ENCODE results near the gene FASLG. TPM values are rescaled to one million over a fixed set of nuclear protein-coding genes. Genes with fewer than 3 reads are reported as not detected.

The FASLG gene
- total RNA-seq, 1 donor from 2014 or later: under 0.01 TPM

DNA sequence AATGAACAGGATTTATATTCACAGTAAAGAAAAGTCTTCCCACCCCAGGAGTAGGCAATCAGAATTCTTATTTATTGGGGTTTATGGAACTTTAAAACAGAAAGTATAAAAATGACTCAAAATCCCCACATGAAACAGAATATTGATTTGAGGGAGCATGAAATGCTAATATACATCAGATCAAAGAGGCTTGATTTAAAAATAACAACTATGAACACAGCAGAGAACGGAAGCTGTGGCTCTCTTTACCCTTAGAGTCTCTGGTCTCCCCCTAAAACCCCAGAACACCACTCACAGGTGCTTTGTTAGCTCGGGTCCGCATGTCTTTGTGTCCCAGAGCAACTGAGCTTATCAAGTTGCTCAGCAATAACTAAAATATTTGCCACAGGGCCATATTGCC lies 31.2 kb upstream of the FASLG start:
- no peaks in the 10 kb centered on the region for H3K36me3 ChIP-seq (ENCODE audit: control insufficient read depth in 3 of 3, insufficient read depth in 3 of 3, low read length in 3 of 3)
- no peak overlapping the region for H3K9ac ChIP-seq (ENCODE audit: low read depth in 1 of 3, low read length in 3 of 3)
- no peaks in the 10 kb centered on the region for H3K4me1 ChIP-seq (ENCODE audit: control insufficient read depth in 3 of 3, insufficient read depth in 3 of 3, low read length in 3 of 3)
- H3K27me3 ChIP-seq (ENCODE audit: control insufficient read depth in 3 of 3, insufficient read depth in 3 of 3, low read length in 3 of 3): no peaks in the 10 kb centered on the region
- no peak overlapping the region for H3K27ac ChIP-seq (ENCODE audit: low read depth, low read length)
- peaks cover 0 to 3% (median 2%) of the 10 kb centered on the region in 3 donors for H3K9me3 ChIP-seq (ENCODE audit: control insufficient read depth in 3 of 3, low read length in 3 of 3)
- H3K4me3 ChIP-seq (ENCODE audit: low read length in 3 of 3): no peak overlapping the region

GRCh38 chr1:172628401-172628800 lies 30.5 kb upstream of the FASLG start:
- H3K9ac ChIP-seq (ENCODE audit: low read depth in 1 of 3, low read length in 3 of 3): no peak overlapping the region
- no peaks in the 10 kb centered on the region for H3K36me3 ChIP-seq (ENCODE audit: control insufficient read depth in 3 of 3, insufficient read depth in 3 of 3, low read length in 3 of 3)
- no peak overlapping the region for H3K4me3 ChIP-seq (ENCODE audit: low read length in 3 of 3)
- peaks cover 0 to 3% (median 2%) of the 10 kb centered on the region in 3 donors for H3K9me3 ChIP-seq (ENCODE audit: control insufficient read depth in 3 of 3, low read length in 3 of 3)
- no peak overlapping the region for H3K27ac ChIP-seq (ENCODE audit: low read depth, low read length)
- H3K4me1 ChIP-seq (ENCODE audit: control insufficient read depth in 3 of 3, insufficient read depth in 3 of 3, low read length in 3 of 3): no peaks in the 10 kb centered on the region
- H3K27me3 ChIP-seq (ENCODE audit: control insufficient read depth in 3 of 3, insufficient read depth in 3 of 3, low read length in 3 of 3): no peaks in the 10 kb centered on the region

- H3K36me3 ChIP-seq (ENCODE audit: control insufficient read depth in 3 of 3, insufficient read depth in 3 of 3, low read length in 3 of 3): no peaks in the 10 kb centered on the region
- no peak overlapping the region for H3K27ac ChIP-seq (ENCODE audit: low read depth, low read length)
- H3K4me3 ChIP-seq (ENCODE audit: low read length in 3 of 3): no peak overlapping the region
- H3K9me3 ChIP-seq (ENCODE audit: control insufficient read depth in 3 of 3, low read length in 3 of 3): peaks cover 0 to 3% (median 2%) of the 10 kb centered on the region in 3 donors
- no peak overlapping the region for H3K9ac ChIP-seq (ENCODE audit: low read depth in 1 of 3, low read length in 3 of 3)
- H3K27me3 ChIP-seq (ENCODE audit: control insufficient read depth in 3 of 3, insufficient read depth in 3 of 3, low read length in 3 of 3): no peaks in the 10 kb centered on the region
- H3K4me1 ChIP-seq (ENCODE audit: control insufficient read depth in 3 of 3, insufficient read depth in 3 of 3, low read length in 3 of 3): no peaks in the 10 kb centered on the region
These were observed 29.7 kb upstream of the FASLG start for GRCh38 chr1:172629170-172629569.

- peaks cover 0 to 3% (median 2%) of the 10 kb centered on the region in 3 donors for H3K9me3 ChIP-seq (ENCODE audit: control insufficient read depth in 3 of 3, low read length in 3 of 3)
- no peak overlapping the region for H3K4me3 ChIP-seq (ENCODE audit: low read length in 3 of 3)
- no peaks in the 10 kb centered on the region for H3K36me3 ChIP-seq (ENCODE audit: control insufficient read depth in 3 of 3, insufficient read depth in 3 of 3, low read length in 3 of 3)
- H3K4me1 ChIP-seq (ENCODE audit: control insufficient read depth in 3 of 3, insufficient read depth in 3 of 3, low read length in 3 of 3): no peaks in the 10 kb centered on the region
- no peaks in the 10 kb centered on the region for H3K27me3 ChIP-seq (ENCODE audit: control insufficient read depth in 3 of 3, insufficient read depth in 3 of 3, low read length in 3 of 3)
- H3K9ac ChIP-seq (ENCODE audit: low read depth in 1 of 3, low read length in 3 of 3): no peak overlapping the region
- H3K27ac ChIP-seq (ENCODE audit: low read depth, low read length): no peak overlapping the region
These were observed 29.3 kb upstream of the FASLG start for GRCh38 chr1:172629638-172630037.

DNA sequence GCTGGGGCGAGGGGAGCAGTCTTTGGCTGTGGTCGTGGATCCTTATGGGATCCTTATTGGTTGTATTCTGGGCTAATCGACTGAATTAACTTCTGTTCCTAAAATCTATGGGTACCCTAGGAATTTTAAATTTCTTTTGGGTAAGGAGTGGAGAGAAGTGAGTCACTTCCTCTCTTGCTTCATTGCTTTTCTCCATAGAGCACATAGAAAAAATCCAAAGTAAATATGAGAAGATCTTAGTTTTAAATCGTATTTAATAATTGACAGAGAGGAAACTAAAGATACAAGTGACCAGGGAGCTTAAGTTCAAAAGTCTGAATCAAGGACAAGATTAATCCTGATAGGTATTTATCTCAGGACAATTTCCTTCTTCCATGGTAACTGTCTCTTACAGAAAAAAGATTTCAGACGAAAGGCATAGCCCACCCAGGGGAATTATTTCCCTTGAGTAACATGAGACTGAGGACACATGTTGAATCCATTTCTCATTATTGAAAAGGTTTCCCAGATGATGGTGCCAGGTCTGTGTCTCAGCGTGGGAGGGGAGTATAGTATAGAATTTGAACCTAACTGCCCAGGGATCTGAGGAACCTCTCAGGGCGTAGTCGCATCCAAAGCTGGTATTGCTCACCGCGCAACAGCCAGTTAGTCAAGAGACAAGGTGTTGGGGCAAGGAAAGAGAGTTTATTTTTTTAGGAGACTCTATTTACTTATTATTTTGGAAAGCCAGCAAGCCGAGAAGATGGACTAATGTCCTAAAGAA lies 28.7 kb upstream of the FASLG start:
- Histone ChIP-seq H3K9ac (ENCODE audit: low read depth in 1 of 3, low read length in 3 of 3) (no peak overlapping the region), H3K27ac (ENCODE audit: low read depth, low read length) (no peak overlapping the region), H3K27me3 (ENCODE audit: control insufficient read depth in 3 of 3, insufficient read depth in 3 of 3, low read length in 3 of 3) (no peaks in the 10 kb centered on the region), H3K9me3 (ENCODE audit: control insufficient read depth in 3 of 3, low read length in 3 of 3) (peaks cover 0 to 3% (median 2%) of the 10 kb centered on the region in 3 donors), H3K4me1 (ENCODE audit: control insufficient read depth in 3 of 3, insufficient read depth in 3 of 3, low read length in 3 of 3) (no peaks in the 10 kb centered on the region), H3K4me3 (ENCODE audit: low read length in 3 of 3) (no peak overlapping the region), H3K36me3 (ENCODE audit: control insufficient read depth in 3 of 3, insufficient read depth in 3 of 3, low read length in 3 of 3) (no peaks in the 10 kb centered on the region)

GRCh38 chr1:172630868-172631267 lies 28.0 kb upstream of the FASLG start:
- Histone ChIP-seq H3K4me1 (ENCODE audit: control insufficient read depth in 3 of 3, insufficient read depth in 3 of 3, low read length in 3 of 3) (no peaks in the 10 kb centered on the region), H3K27ac (ENCODE audit: low read depth, low read length) (no peak overlapping the region), H3K9me3 (ENCODE audit: control insufficient read depth in 3 of 3, low read length in 3 of 3) (peaks cover 0 to 3% (median 2%) of the 10 kb centered on the region in 3 donors), H3K36me3 (ENCODE audit: control insufficient read depth in 3 of 3, insufficient read depth in 3 of 3, low read length in 3 of 3) (no peaks in the 10 kb centered on the region), H3K4me3 (ENCODE audit: low read length in 3 of 3) (no peak overlapping the region), H3K9ac (ENCODE audit: low read depth in 1 of 3, low read length in 3 of 3) (no peak overlapping the region), H3K27me3 (ENCODE audit: control insufficient read depth in 3 of 3, insufficient read depth in 3 of 3, low read length in 3 of 3) (no peaks in the 10 kb centered on the region)

GRCh38 chr1:172637522-172637921 lies 21.4 kb upstream of the FASLG start:
- Histone ChIP-seq H3K4me3 (ENCODE audit: low read length in 3 of 3) (no peak overlapping the region), H3K27me3 (ENCODE audit: control insufficient read depth in 3 of 3, insufficient read depth in 3 of 3, low read length in 3 of 3) (peaks cover 0 to 2% (median 0%) of the 10 kb centered on the region in 3 donors), H3K27ac (ENCODE audit: low read depth, low read length) (no peak overlapping the region), H3K9ac (ENCODE audit: low read depth in 1 of 3, low read length in 3 of 3) (no peak overlapping the region), H3K4me1 (ENCODE audit: control insufficient read depth in 3 of 3, insufficient read depth in 3 of 3, low read length in 3 of 3) (no peaks in the 10 kb centered on the region), H3K9me3 (ENCODE audit: control insufficient read depth in 3 of 3, low read length in 3 of 3) (no peaks in the 10 kb centered on the region), H3K36me3 (ENCODE audit: control insufficient read depth in 3 of 3, insufficient read depth in 3 of 3, low read length in 3 of 3) (no peaks in the 10 kb centered on the region)

DNA sequence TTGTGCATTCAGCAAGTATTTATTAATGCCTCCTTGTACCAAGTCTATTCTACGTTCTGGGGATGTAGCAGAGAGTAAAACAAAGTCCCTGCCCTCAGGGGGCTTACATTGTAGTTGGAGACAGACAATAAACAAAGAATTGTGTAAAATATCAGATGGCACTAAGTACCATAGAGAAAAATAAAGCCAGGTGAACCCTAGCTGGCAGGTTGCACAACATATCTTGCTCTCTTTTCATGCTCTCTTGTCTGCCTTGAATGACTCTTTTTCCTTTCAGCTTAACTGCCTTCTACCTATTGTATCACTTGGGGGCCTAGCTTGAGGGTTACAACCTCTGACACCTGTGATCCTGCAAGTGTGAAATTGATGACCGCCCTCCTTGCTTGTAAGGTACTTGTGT lies 20.7 kb upstream of the FASLG start:
- no peak overlapping the region for H3K27ac ChIP-seq (ENCODE audit: low read depth, low read length)
- H3K4me3 ChIP-seq (ENCODE audit: low read length in 3 of 3): no peak overlapping the region
- H3K36me3 ChIP-seq (ENCODE audit: control insufficient read depth in 3 of 3, insufficient read depth in 3 of 3, low read length in 3 of 3): no peaks in the 10 kb centered on the region
- no peaks in the 10 kb centered on the region for H3K4me1 ChIP-seq (ENCODE audit: control insufficient read depth in 3 of 3, insufficient read depth in 3 of 3, low read length in 3 of 3)
- no peak overlapping the region for H3K9ac ChIP-seq (ENCODE audit: low read depth in 1 of 3, low read length in 3 of 3)
- H3K27me3 ChIP-seq (ENCODE audit: control insufficient read depth in 3 of 3, insufficient read depth in 3 of 3, low read length in 3 of 3): peaks cover 0 to 2% (median 0%) of the 10 kb centered on the region in 3 donors
- H3K9me3 ChIP-seq (ENCODE audit: control insufficient read depth in 3 of 3, low read length in 3 of 3): no peaks in the 10 kb centered on the region

- Histone ChIP-seq H3K4me1 (ENCODE audit: control insufficient read depth in 3 of 3, insufficient read depth in 3 of 3, low read length in 3 of 3) (no peaks in the 10 kb centered on the region), H3K9ac (ENCODE audit: low read depth in 1 of 3, low read length in 3 of 3) (no peak overlapping the region), H3K4me3 (ENCODE audit: low read length in 3 of 3) (no peak overlapping the region), H3K27me3 (ENCODE audit: control insufficient read depth in 3 of 3, insufficient read depth in 3 of 3, low read length in 3 of 3) (peaks cover 0 to 2% (median 0%) of the 10 kb centered on the region in 3 donors), H3K36me3 (ENCODE audit: control insufficient read depth in 3 of 3, insufficient read depth in 3 of 3, low read length in 3 of 3) (no peaks in the 10 kb centered on the region), H3K9me3 (ENCODE audit: control insufficient read depth in 3 of 3, low read length in 3 of 3) (no peaks in the 10 kb centered on the region), H3K27ac (ENCODE audit: low read depth, low read length) (no peak overlapping the region)
These were observed 19.7 kb upstream of the FASLG start for GRCh38 chr1:172638885-172639831.

GRCh38 chr1:172640111-172640510 lies 18.8 kb upstream of the FASLG start:
- Histone ChIP-seq H3K27me3 (ENCODE audit: control insufficient read depth in 3 of 3, insufficient read depth in 3 of 3, low read length in 3 of 3) (peaks cover 0 to 2% (median 0%) of the 10 kb centered on the region in 3 donors), H3K27ac (ENCODE audit: low read depth, low read length) (no peak overlapping the region), H3K4me1 (ENCODE audit: control insufficient read depth in 3 of 3, insufficient read depth in 3 of 3, low read length in 3 of 3) (no peaks in the 10 kb centered on the region), H3K9ac (ENCODE audit: low read depth in 1 of 3, low read length in 3 of 3) (no peak overlapping the region), H3K36me3 (ENCODE audit: control insufficient read depth in 3 of 3, insufficient read depth in 3 of 3, low read length in 3 of 3) (no peaks in the 10 kb centered on the region), H3K9me3 (ENCODE audit: control insufficient read depth in 3 of 3, low read length in 3 of 3) (no peaks in the 10 kb centered on the region), H3K4me3 (ENCODE audit: low read length in 3 of 3) (no peak overlapping the region)

Data from skeletal muscle tissue (tissue), 4 donors.